GM13977 (cell line): ENCODE results near the gene HIGD2A.

ENCODE experiments used
- DNase-seq: peaks from one replicate; pipeline ENCODE4 v3.0.0; 2012; ENCODE audit warnings: low spot score
- CTCF ChIP-seq: IDR thresholded peaks from 2 replicates; pipeline ENCODE4 v1.5.1; 2012; ENCODE audit warnings: mild to moderate bottlenecking, control low read depth; ENCODE audit not compliant: insufficient read depth; ENCODE audit errors: extremely low read depth, missing control alignments
- in situ Hi-C: fragments of 300-500 bp; cut with MboI; formaldehyde crosslinking; loops from one replicate; pipeline ENCODE4 v1.12.0; 2022; ENCODE audit warnings: low sequenced_read_pairs, low pct_unique_long_range_greater_than_20kb, mixed read lengths, inconsistent platforms; ENCODE audit not compliant: unreplicated experiment

The HIGD2A gene

GRCh38 chr5:176387384-176387925 lies 1.1 kb upstream of the HIGD2A start:
- no peak for DNase-seq
- TF ChIP-seq CTCF, result no peak
- in situ Hi-C loops, result no loop called here

GRCh38 chr5:176388003-176388443 lies 528 bp upstream of the HIGD2A start:
- in situ Hi-C loops, result no loop called here
- TF ChIP-seq CTCF, result no peak
- no peak for DNase-seq

- no peak for TF ChIP-seq CTCF
- DNase-seq, result no peak
- in situ Hi-C loops, result no loop called here
These were observed 878 bp downstream of the HIGD2A start for GRCh38 chr5:176389135-176390123.

- DNase-seq, result no peak
- in situ Hi-C loops, result no loop called here
- no peak for TF ChIP-seq CTCF
These were observed 2.9 kb downstream of the HIGD2A start for GRCh38 chr5:176391479-176391878.

GRCh38 chr5:176391999-176392398 lies 3.4 kb downstream of the HIGD2A start:
- no peak for TF ChIP-seq CTCF
- in situ Hi-C loops, result no loop called here
- no peak for DNase-seq

- no peak for TF ChIP-seq CTCF
- no peak for DNase-seq
- in situ Hi-C loops, result no loop called here
These were observed 4.0 kb downstream of the HIGD2A start for GRCh38 chr5:176392526-176392925.
